Stimulated activated CD8-positive, alpha-beta memory T cell treated with anti-CD3 and anti-CD28 coated beads, Interleukin-12 subunit alpha, Interleukin-12 subunit beta, amount 100 ng/mL, for 24 hours (primary cell): ENCODE data around the gene YIPF2.

Experiments used
- DNase-seq: peaks from one replicate; pipeline ENCODE4 v3.0.0-alpha.2; 2020; ENCODE audit errors: extremely low read depth

YIPF2 gene

GRCh38 chr19:10876459-10877240 lies 51.8 kb downstream of the YIPF2 start:
- DNase-seq = no peak

- DNase-seq = no peak
These were observed 54.4 kb downstream of the YIPF2 start for GRCh38 chr19:10874024-10874423.

GRCh38 chr19:10872546-10873107 lies 55.8 kb downstream of the YIPF2 start:
- no peak for DNase-seq
